ENCODE data around the gene ERC2. TPM values are rescaled to one million over a fixed set of nuclear protein-coding genes. Genes with fewer than 3 reads are reported as not detected.

Gene ERC2
- total and polyA plus RNA-seq, 8 donors: 1.2 to 4.8 (median 2.3) TPM

DNA sequence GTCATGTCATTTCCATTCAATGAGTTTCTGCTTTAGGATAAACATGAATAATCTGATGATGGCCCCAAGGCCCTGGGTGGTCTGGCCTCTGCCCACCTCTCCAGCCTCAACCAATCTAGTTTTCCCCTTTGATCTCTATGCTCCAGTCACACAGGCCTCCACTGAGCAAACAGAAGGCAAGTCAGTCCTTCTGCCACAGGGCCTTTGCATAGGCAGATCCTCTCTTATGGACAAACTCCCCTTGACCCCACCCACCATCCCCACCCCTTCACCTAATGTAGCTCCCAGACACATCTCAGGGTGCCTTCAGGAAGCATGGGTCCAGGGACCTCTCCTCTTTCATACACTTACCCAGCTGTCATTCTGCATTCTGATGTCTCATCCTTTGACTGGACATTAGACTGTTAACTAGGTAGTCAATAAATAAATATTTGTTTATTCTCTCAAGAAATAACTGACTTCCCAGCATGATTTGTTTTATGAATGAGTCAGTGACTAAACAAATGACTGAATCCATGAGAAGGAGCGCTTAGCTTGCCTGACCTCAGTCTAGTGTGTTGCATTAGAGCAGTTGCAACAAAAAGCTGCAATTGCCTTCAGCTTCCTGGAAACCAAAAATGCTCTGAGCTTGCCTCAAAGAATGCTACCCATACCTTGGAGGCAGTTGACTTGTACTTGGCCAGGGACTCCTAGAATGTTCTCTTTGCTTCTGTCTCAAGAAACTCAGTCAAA is 594.6 kb downstream of the ERC2 start:
- Histone ChIP-seq H3K4me1 (no peaks in the 10 kb centered on the region), H3K4me3 (no peak overlapping the region), H3K27me3 (no peaks in the 10 kb centered on the region), H3K9me3 (no peaks in the 10 kb centered on the region), H3K36me3 (no peaks in the 10 kb centered on the region), H3K27ac (no peak overlapping the region)
- FAIRE-seq: no peak
- DNase-seq: no peak
- TF ChIP-seq, protein P1, sequence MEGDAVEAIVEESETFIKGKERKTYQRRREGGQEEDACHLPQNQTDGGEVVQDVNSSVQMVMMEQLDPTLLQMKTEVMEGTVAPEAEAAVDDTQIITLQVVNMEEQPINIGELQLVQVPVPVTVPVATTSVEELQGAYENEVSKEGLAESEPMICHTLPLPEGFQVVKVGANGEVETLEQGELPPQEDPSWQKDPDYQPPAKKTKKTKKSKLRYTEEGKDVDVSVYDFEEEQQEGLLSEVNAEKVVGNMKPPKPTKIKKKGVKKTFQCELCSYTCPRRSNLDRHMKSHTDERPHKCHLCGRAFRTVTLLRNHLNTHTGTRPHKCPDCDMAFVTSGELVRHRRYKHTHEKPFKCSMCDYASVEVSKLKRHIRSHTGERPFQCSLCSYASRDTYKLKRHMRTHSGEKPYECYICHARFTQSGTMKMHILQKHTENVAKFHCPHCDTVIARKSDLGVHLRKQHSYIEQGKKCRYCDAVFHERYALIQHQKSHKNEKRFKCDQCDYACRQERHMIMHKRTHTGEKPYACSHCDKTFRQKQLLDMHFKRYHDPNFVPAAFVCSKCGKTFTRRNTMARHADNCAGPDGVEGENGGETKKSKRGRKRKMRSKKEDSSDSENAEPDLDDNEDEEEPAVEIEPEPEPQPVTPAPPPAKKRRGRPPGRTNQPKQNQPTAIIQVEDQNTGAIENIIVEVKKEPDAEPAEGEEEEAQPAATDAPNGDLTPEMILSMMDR (IDR thresholded peaks at IDR 0.05): no peak
- no peak for ATAC-seq
- intact Hi-C loops (cut with DNase I): no loop called here
- 88 to 90% methylated on average over 1 of the region's 1 CpG for WGBS, 2 donors

DNA sequence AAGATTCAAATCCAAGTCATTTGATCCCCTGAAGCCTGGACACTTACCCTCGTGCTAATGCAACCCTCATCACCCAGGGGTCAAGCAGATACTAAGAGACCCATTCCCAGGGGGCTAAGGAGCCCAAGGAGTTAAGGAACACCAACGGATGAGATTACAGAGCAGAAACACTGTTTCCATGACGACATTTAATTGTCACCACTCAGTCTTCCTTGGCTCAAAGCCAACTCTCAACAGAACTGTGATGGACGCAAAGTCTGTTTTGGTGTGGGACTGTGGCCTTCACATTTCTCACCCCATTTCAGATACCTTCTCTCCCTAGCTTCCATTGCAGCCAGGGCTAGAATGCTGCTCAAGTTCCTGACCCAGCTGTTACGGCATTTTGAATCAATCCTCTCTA is 597.7 kb downstream of the ERC2 start:
- Histone ChIP-seq H3K36me3 (no peaks in the 10 kb centered on the region), H3K4me3 (no peak overlapping the region), H3K9me3 (no peaks in the 10 kb centered on the region), H3K27ac (no peak overlapping the region), H3K27me3 (no peaks in the 10 kb centered on the region), H3K4me1 (no peaks in the 10 kb centered on the region)
- intact Hi-C loops (cut with DNase I): no loop called here
- ATAC-seq (no peak), DNase-seq (no peak), FAIRE-seq (no peak)
- WGBS, 2 donors: 73 to 74% methylated on average over 5 of the region's 5 CpGs
- TF ChIP-seq, protein P1 (IDR thresholded peaks at IDR 0.05): no peak

DNA sequence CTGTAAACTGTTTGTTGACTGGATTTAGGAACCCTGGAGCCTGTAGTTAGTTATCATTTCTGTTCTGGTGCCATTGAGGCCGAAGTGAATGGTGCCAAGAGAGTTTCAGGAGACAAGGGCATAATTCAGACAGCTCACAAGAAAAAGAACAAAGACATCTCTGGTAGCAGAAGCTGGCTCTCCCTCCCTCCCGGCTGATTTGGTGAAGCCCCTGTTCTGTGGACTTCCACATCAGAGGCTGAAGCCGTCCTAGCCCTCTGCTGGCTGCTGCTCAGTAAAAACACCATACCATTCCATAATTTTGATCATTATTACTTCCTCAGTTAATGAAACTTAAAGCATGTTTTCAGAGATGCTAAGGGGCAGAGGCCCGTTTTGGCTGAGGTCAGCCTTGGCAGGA is 599.9 kb downstream of the ERC2 start:
- Histone ChIP-seq H3K27ac (no peak overlapping the region), H3K36me3 (no peaks in the 10 kb centered on the region), H3K27me3 (no peaks in the 10 kb centered on the region), H3K4me3 (no peak overlapping the region), H3K9me3 (no peaks in the 10 kb centered on the region), H3K4me1 (no peaks in the 10 kb centered on the region)
- FAIRE-seq: no peak
- TF ChIP-seq, protein P1 (IDR thresholded peaks at IDR 0.05): no peak
- 70 to 73% methylated on average over 4 of the region's 4 CpGs for whole genome bisulfite sequencing, 2 donors
- no peak for ATAC-seq
- no peak for DNase-seq
- intact Hi-C loops (cut with DNase I): no loop called here

DNA sequence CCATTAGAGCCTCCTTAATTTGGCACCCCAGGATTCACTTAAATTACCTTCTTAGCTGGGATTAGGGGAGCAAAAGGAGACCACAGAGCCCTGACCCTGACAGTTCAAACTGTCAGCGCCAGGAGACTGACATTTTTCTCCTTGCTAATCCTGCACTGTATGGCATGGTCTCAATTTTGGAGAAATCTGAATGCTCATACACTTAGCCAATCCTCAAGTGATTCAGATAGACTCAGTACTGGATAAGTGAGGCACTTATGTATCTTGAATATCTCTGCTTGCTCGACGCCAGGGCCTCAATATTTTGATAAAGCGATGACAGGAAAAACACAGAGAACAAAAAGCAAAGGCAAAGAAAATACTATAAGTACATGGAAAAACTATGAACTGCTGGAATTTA is 605.2 kb downstream of the ERC2 start:
- FAIRE-seq (no peak), DNase-seq (no peak), ATAC-seq (no peak)
- WGBS, 2 donors: 86% methylated on average over 4 of the region's 4 CpGs
- H3K27ac ChIP-seq: no peak overlapping the region
- TF ChIP-seq, protein P1 (IDR thresholded peaks at IDR 0.05): no peak
- intact Hi-C loops (cut with DNase I): no loop called here
- no peaks in the 10 kb centered on the region for H3K36me3 ChIP-seq
- no peaks in the 10 kb centered on the region for H3K9me3 ChIP-seq
- no peaks in the 10 kb centered on the region for H3K27me3 ChIP-seq
- no peak overlapping the region for H3K4me3 ChIP-seq
- H3K4me1 ChIP-seq: no peaks in the 10 kb centered on the region

DNA sequence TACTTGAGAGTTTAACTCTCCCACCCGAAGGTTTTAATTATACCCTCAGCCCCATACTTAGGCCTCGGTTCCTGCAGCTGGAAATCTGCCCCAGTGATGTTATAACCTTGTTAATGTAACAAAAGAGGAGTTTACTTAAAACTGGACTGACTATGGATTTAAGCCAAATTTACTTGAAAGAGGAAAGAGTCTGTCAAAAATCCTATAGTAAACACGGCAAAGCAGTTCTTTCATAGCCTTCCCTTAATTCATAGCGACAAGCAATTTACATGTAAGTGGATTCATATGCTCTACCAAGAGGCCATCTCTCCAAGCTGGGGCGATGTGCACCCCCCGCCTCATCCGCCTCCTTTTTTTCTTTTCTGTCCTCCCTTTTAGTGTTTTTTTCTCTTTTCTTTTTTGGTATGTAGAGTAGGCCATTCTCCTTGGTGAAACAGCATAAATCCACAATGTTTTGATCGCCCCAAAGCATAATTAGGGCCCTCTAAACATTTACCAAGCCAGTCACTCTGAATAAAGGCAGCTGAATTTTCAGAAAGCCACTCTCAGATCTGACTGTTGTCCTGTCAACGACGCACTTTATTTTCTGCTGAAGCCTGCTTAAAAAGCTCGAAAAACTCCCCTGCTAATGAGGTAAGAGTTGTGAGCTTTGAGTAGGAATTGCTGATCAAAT is 608.1 kb downstream of the ERC2 start:
- Histone ChIP-seq H3K9me3 (no peaks in the 10 kb centered on the region), H3K4me1 (no peaks in the 10 kb centered on the region), H3K27ac (no peak overlapping the region), H3K27me3 (no peaks in the 10 kb centered on the region), H3K4me3 (no peak overlapping the region), H3K36me3 (no peaks in the 10 kb centered on the region)
- WGBS, 2 donors: 78 to 87% methylated on average over 11 of the region's 11 CpGs
- DNase-seq (no peak), ATAC-seq (no peak), FAIRE-seq (no peak)
- TF ChIP-seq, protein P1 (IDR thresholded peaks at IDR 0.05): no peak
- intact Hi-C loops (cut with DNase I): no loop called here
